Kidney capillary endothelial cell (primary cell): Measurements from ENCODE around the gene DIAPH1.

Source experiments
- DNase-seq: peaks from one replicate; pipeline ENCODE4 v3.0.0-alpha.2; 2018; ENCODE audit warnings: low spot score

The DIAPH1 gene

GRCh38 chr5:141519605-141520565 lies 98.9 kb downstream of the DIAPH1 start:
- no peak for DNase-seq

- no peak for DNase-seq
Observed at GRCh38 chr5:141518618-141519015, 100.2 kb downstream of the DIAPH1 start.

- no peak for DNase-seq
Observed at GRCh38 chr5:141517880-141518617, 100.8 kb downstream of the DIAPH1 start.

GRCh38 chr5:141517312-141517711 lies 101.5 kb downstream of the DIAPH1 start:
- DNase-seq = no peak

- DNase-seq = no peak
Observed at GRCh38 chr5:141516672-141517025, 102.2 kb downstream of the DIAPH1 start.

GRCh38 chr5:141515946-141516671 lies 102.7 kb downstream of the DIAPH1 start:
- no peak for DNase-seq

GRCh38 chr5:141515141-141515540 lies 103.7 kb downstream of the DIAPH1 start:
- DNase-seq = no peak

- DNase-seq = no peak
Observed at GRCh38 chr5:141514330-141515133, 104.3 kb downstream of the DIAPH1 start.

GRCh38 chr5:141513627-141514329 lies 105.0 kb downstream of the DIAPH1 start:
- peak; percentile 73 for DNase-seq

GRCh38 chr5:141512911-141513626 lies 105.7 kb downstream of the DIAPH1 start:
- peak; percentile 48 for DNase-seq

- no peak for DNase-seq
Observed at GRCh38 chr5:141512390-141512910, 106.3 kb downstream of the DIAPH1 start.

GRCh38 chr5:141511771-141512325 lies 107.0 kb downstream of the DIAPH1 start:
- no peak for DNase-seq

GRCh38 chr5:141510850-141511601 lies 107.8 kb downstream of the DIAPH1 start:
- DNase-seq = no peak

GRCh38 chr5:141510160-141510559 lies 108.6 kb downstream of the DIAPH1 start:
- no peak for DNase-seq

GRCh38 chr5:141508798-141509611 lies 109.8 kb downstream of the DIAPH1 start:
- DNase-seq = peak; percentile 63

GRCh38 chr5:141508440-141508797 lies 110.4 kb downstream of the DIAPH1 start:
- DNase-seq = no peak

GRCh38 chr5:141507387-141508091 lies 111.3 kb downstream of the DIAPH1 start:
- DNase-seq = no peak
